DMS79 treated with DMSO at 0.1 percent for 48 hours (cell line): ENCODE measurements around the gene FXYD3.
A peak's percentile ranks its signal among the peaks of the same experiment; 100 is the strongest.
"Not testable (repeated sequence)": the region's sequence is repeated elsewhere in the genome, so short reads cannot be mapped to it uniquely, and the experiment has no call there.

Experiments used
- DNase-seq: peaks from one replicate; lab custom pipeline; 2025; lab: John Stamatoyannopoulos, UW

Gene FXYD3

DNA sequence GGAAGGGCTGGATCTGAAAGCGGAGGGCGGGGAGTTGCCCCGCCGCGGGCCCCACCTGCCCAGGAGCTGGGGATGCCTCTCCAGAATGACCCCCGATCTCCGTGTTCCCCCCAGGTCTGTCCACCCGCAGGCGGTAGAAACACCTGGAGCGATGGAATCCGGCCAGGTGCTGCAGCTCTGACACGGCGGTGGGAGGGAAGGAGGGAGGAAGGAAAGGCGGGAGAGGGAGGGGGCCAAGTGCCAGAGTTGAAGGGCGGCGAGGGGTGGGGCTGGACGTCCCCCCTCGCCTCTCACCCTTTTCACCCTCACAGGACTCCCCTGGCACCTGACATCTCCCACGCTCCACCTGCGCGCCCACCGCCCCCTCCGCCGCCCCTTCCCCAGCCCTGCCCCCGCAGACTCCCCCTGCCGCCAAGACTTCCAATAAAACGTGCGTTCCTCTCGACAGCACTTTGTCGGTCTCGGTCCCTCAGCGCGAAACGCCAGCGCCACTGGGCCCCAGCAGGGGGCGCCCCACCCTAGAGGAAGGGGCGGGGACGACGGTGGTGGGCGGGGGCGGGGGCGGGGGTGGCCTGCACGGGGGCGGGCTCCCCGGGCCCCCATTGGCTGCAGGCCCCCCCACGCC, 27.1 kb downstream of the FXYD3 start:
- DNase-seq = peak; percentile 55

DNA sequence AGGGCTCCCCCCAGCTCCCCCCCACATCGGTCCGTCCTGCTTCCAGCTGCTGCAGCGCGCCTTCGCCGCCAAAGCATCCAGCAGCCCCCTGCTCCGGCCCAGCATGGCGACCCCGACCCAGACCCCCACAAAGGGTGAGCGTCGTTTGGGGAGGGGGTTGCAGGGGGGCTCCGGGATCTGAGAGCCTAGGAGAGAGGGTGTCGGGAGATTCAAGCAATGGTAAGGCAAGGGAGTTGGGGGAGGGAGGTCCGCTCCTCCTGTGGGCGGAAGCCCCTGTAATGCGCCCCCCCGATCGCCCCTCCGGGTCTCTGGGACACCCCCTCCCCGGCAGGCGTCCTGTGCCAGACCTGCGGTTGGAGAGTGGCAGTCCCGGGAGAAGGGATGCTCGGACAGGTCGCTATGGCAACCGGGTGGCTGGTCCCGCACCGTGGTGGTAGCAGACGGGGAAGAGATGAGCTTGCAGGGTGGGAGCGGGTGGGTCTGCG, 27.6 kb downstream of the FXYD3 start, which contains the start of gene FXYD7:
Gene FXYD7, plus strand, starts transcription at position 25 of the 485 bp plus-strand sequence. Its CDS starts 79 bp downstream, at position 104.
- DNase-seq = no peak

DNA sequence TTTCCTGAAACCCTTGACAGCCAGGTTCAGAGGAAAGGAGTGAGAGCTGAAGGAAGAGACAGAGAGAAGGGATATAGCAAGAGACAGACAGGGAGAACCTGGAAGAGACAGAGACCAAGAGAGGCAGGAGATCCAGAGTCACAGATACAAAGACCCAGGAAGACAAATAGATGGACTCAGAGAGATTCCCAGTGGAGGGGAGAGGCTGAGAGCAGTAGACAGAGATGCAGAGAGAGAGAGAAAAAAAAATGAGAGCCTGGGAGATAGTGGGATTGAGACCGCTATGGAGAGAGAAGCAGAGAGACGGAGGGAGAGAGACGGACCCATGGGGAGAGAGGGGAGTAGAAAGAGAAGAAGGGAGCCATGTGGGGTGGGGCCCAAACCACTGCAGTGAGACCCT, 28.2 kb downstream of the FXYD3 start:
- DNase-seq = no peak

DNA sequence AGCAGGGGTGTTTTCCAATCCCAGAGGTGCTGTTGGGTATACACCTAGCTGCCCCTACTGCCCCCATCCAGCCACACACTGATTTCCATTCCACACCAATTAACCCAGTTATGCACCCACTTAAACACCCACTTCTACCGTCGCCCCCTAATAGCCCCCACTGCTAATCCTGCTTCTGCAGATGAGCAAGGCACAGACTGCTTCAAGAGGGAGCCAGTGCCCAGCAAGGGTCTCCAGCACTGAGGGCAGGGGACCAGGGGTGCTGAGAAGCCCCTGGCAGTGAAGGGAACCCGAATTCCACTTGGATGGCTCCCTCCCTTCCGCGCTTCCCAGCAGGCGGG, 28.6 kb downstream of the FXYD3 start:
- no peak for DNase-seq

DNA sequence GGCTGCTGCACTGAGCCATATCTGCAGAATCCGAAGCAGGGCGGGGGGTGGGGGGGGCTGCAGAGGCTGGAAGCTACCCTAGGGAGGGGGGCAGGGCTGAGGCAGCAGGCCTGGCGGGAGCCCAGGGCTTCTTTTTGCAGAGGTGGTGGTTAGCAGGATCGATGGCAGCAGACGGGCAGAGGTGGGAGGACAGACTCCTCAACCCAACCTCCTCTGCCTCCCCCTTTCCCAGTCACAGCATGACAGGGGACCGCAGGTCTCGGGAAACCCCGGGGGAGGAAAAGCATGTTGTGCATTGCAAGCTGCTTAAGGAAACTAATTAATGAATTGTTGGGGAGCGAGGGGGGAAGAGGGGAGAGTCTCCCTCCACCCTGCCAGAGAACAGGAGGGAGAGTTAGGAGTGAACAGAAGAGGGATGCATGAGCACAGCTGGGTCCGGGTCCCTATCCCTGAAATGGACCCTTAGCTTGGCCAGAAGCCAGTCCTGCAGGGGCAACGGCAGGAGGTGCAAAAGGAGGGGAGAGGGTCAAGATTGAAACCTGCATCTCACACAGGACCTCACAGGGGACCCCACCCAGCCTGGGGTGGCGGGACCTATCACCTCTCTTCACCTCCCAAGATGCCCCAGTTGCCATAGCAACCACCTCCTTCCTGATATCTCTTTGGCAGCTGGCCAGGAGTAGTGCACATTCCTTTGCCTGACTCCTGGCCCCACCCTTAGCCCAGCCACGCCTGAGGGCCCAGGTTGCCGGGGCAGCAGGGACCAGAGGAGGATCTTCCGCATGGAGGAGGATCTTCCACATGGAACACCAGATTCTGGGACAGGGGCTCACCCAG, 29.2 kb downstream of the FXYD3 start:
- DNase-seq = peak; percentile 51

DNA sequence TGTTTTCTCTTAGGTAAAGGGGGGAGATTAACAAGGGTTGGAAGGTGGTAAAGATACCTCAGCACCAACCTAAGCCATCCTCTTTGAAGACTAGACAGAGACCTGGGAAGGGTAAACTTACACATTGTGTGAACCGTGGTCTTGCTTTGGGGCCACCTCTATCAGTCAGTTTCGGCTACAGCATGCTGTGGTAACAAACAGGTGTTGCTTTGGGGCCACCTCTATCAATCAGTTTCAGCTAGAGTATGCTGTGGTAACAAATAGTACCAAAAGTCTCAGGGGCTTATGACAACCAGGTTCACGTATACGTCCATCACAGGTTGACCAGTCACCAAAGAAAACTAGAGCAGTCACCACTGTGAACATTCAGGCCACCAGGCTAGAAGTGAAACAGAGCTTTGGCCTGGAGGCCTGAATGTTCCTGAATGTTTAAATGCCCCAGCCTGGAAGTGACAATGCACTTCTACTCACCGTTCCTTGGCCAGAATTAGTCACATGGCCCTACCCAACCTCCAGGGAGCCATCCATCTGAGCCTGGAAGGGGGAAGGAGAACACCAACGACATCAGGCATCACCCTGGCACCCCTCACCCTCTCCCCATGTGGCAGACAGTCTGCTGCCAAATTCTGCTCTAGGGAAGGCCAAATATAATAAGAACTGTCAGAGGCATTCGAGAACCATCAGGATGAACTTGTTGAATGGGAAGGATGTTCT, 31.3 kb downstream of the FXYD3 start:
- no peak for DNase-seq

DNA sequence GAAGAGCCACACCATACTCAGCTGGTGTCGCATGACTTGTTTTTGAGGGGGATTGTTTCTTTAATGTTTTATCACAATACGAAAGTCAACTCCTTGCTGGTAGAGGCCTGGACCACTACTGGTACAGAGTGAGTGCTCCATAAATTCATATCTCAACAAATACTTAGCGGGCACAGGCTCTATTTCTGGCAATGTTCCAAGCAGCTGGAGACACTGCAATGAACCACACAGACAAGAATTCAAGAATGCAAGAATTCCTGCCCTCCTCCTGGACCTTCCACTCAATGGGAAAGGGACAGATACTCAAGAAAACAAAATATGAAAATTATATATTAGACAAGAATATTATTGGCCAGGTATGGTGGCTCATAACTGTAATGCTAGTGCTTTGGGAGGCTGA, 33.8 kb downstream of the FXYD3 start:
- DNase-seq = no peak

DNA sequence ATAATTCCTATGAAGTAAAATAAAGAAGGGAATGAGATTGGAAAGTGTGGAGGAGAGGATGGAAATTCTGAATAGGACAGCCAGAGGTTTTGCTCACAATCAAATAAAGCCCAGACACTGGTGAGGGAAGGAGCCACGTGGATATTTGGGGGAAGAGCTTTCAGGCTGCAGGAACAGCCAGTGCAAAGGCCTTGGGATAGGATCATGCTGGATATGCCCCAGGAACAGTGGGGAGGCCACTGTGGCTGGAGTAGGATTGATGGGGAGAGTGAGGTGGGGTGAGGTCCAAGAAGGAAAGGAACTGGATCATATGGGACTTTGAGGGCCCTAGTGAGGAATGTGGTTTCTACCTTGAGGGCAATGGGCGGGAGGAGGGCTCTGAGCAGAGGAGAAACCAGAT, 34.8 kb downstream of the FXYD3 start:
- DNase-seq = no peak

DNA sequence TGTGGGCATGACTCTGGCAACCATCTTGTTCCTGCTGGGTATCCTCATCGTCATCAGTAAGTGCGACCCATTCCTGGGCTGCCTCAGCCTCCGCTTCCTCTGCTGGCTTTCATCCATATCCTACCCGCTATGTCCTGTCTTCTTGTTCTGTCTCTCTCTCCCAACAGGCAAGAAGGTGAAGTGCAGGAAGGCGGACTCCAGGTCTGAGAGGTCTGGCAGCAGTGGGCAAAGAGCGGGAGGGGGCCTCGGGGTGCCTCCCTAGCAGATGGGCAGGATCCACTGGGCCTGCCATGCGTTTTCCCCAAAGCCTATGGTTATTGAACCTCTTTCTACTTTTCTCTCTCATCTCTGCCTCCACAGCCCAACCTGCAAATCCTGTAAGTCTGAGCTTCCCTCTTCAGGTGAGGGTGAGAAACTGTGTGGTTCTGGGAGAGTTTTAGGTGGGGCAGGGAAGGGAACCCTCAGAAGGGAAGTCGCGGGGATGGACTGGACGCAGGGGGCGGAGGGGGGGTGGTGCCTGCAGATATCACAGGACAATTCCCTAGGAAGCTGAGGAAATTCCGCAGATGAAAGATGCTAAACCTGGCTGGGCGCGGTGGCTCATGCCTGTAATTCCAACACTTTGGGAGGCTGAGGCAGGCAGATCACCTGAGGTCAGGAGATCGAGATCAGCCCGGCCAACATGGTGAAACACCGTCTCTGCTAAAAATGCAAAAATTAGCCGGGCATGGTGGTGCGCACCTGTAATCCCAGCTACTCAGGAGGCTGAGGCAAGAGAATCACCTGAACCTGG, 35.8 kb downstream of the FXYD3 start:
- no peak for DNase-seq

DNA sequence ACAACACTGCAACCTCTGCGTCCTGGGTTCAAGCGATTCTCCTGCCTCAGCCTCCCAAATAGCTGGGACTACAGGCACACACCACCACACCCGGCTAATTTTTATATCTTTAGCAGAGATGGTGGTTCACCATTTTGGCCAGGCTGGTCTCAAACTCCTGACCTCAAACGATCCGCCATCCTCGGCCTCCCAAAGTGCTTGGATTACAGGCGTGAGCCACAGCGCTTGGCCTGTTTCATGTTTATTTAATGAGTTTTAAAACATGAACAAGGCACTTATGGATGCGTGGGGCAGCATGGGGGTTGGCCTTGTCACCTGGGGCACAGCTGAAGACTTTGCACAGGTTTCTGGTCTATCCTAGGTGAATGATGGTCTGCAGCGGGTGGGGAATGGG, 37.5 kb downstream of the FXYD3 start:
- DNase-seq = not testable (repeated sequence)

DNA sequence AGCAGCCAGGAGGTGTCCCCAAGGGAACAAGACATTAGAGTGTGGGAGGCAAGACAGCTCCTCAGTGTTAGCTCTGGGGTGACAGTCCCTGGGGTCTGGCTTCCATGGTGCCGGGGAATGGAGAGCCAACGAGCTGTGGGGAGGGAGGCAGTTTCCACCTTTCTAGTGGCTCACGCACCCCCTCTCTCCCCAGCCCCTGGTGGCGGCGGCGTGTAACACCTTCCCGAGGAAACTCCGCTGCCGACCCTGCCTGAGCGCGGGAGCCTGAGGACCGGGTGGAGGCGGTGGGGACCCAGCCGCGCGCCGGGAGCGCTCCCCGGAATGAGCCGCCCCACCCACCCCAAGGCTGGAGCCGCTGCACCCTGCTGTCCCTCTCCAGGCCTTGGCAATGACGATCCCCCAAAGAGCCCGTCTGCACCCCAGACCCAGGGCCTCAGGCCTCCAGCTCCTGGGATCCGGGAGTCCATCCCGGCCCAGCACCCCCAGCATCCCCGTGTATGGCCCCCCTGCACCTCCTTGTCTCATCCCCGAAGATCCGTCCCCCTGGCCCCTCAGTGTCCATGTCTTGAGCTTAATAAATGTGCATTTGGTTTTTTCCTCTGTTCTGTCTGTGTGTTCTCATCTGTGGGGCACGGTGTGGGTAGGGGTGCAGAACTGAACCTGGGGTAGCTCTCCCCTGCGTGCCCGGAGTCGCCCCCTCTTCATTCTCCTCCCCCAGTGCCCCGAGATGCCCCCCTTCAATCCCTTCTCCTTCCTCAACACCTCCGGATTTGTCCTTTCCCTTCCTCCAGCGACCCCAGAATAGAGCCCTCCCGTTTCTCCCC, 38.3 kb downstream of the FXYD3 start:
- DNase-seq = no peak

DNA sequence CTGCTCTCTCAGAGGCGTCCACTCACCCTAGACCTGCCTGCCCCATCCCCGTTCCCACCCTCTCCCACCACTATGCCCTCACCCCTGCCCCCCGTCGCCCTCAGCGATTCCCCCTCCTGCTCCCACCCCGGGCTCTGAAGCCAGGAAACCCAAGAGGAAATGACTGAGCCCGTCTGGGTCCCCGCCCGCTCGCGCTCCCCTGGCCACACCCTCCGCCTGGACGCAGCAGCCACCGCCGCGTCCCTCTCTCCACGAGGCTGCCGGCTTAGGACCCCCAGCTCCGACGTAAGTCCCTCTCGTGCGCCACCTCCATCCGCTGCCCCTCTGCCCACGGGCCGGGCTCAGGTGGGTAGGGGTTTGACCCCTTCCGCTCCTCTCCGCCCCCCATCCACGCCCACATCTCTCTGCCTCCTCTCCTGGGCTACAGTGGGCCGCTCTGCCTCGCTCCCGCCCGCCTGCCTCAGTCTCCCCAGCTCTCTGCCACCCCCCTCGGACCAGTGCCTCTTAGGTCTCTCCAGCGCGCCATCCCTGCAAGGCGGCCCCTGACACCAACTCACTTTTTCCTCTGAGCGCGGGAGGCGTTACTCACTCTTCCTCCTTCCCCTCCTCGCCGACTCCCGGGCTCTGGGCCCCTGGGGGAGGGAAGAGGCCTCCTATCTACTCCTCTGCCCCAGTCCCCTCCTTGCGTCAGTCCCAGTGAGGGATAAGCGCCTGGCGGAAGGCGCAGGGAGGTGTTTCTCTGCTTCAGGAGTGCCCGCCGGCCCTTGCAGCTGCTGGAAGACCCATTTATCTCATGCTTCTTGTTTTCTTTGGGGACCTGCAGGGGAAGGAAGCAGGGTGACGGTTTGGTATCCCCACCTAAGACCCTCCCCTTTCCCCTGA, 39.1 kb downstream of the FXYD3 start, which contains the start of gene FXYD5:
Gene FXYD5, plus strand, starts transcription at position 211 of the 882 bp plus-strand sequence. CDS start 816 bp downstream, outside the sequence.
- DNase-seq = peak; percentile 22

DNA sequence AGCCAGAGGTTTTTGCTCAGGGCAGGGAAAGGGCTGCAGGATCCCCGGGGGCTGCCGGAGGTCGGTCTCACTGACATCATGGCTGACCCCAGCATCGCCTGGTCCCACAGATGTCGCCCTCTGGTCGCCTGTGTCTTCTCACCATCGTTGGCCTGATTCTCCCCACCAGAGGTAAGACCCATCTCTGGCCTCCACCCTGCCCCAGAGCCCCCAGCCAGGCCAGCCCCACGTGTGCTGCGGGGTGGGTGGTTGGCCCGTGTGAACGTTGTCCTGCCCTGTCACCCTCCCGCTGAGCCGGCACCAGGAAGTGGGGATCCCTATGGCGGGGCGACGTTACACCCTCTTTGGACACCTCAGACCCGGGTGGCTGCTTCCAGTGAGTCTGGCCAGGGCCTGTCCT, 39.8 kb downstream of the FXYD3 start:
- no peak for DNase-seq

DNA sequence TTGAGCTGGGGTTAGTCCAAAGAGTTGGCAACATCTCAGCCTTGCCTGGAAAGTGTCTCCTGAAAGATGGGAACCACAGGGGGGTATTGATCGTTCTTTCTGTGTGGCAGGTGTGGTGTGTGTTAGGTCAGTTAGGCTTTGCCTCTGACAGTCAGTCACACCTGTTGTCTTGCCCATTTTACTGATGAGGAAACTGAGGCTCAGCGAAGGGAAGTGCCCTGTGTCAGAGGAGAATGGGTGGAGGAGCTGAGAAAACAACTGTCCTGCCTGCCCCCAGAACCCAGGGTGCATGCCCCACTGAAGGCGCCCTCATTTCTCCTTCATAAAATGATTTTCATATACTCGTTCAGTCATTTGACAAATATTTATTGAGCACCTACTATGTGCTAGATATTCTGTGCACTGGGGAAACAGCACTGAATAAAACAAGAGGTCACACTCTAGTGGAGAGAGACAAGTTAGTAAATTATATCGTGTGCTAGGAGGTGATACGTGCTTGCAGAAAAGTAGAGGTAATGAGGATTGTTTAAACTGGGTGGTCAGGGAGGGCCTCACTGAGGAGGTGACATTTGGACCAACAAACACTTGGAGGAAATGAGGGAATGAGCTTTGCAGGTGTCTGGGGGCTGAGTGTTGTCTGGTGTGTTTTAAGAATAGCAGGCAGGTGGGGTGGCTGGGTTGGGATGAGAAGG, 40.5 kb downstream of the FXYD3 start:
- no peak for DNase-seq

DNA sequence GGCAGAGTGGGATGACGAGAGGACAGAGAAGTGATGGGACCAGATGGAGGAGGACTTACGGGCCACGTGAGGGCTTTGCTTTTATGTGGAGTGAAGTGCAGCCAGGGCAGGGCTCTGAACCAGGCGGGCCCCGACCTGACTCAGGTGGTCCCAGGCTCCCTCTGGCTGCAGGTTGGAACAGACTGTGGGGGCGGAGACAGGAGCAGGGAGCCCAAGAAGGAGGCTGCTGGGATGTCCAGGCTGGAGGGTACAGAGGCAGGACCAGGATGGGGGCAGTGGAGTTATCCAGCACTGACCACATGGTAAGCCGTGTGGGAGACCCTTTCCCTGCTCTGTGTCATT, 41.0 kb downstream of the FXYD3 start:
- no peak for DNase-seq

DNA sequence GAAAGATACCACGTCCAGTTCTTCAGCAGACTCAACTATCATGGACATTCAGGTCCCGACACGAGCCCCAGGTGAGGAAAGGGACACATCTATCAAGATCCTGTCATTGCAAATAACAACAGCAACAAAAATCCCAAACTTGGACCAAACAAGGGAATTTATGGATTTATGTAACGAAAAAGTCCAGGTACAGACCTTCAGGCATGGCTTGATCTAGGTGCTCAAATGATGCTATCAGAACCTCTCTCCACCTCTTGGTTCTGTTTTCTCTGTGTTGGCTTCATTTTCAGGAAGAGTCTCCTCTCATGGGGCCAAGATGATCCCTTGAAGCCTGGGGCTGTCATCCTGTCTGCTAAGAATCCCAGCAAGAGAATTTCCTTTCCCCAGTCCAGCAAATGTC, 41.8 kb downstream of the FXYD3 start:
- no peak for DNase-seq

DNA sequence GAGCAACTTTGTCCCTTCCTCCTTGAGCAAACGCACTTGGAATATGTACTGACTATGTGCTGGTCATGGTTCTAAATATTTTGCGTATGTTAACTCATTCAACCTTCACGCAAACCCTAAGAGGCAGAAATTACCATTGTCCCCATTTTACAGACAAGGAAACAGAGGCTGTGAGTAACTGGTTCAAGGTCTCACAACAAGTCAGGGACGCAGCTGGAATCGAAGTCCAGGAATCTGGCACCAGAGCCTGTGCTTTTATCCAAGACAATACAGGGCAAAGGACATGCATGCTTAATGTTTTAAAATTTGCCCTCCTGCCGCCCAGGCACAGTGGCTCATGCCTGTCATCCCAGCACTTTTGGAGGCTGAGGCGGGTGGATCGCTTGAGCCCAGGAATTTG, 44.0 kb downstream of the FXYD3 start:
- DNase-seq = no peak

DNA sequence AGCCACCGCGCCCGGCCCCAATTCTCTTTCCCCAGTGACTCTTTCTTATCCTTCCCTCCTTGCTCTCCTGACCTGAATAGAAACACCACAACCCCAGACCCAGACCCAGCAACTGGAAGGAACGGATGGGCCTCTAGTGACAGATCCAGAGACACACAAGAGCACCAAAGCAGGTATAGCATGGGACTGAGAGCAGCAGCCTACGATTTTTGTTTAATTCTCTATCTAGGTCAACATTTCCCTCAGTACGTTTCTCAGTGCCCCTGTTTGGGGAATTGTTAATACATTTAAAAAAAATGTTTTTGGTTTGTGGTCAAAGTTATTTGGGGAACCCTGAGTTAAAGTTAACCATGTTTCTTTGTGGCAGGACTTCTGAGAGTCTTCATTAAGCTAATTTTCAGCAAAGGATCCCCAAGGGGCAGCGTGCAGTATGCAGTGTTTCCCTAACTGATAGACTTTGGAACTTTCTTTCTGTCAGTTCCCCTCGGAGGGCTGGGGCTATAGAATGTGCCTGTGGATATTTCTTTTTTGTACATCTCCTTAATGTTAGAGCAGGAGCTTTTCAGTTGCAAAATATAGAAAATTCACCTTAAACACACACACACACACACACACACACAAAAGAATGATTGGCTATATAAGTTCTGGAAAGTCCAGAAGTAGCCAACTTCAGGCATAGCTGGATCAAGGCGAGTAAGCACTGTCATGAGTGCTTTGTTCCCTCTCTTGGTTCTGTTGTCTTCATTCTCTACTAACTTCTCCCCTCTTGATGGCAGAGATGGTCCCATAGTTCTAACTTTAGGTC, 45.2 kb downstream of the FXYD3 start:
- no peak for DNase-seq

DNA sequence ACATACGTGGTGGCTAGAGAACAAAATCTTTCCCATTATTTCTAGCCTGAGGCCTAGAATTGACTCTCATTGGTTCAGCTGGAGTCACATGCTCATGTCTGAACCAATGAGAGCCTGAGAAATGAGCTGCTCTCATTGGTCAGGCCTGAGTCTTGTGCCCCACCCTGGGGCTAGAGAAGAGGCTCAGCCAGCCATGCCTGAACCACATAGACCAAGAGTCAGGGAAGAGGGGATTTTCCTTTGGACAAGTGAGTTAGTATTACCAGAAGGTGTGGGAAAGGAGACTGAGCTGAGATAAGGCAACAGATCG, 45.8 kb downstream of the FXYD3 start:
- no peak for DNase-seq
